NCI-H345 (cell line): ENCODE measurements around the gene ZNF217.
"Not testable (repeated sequence)": the region's sequence is repeated elsewhere in the genome, so short reads cannot be mapped to it uniquely, and the experiment has no call there.

Experiments
- DNase-seq: peaks from one replicate; lab custom pipeline; 2025; lab: John Stamatoyannopoulos, UW

ZNF217 gene

DNA sequence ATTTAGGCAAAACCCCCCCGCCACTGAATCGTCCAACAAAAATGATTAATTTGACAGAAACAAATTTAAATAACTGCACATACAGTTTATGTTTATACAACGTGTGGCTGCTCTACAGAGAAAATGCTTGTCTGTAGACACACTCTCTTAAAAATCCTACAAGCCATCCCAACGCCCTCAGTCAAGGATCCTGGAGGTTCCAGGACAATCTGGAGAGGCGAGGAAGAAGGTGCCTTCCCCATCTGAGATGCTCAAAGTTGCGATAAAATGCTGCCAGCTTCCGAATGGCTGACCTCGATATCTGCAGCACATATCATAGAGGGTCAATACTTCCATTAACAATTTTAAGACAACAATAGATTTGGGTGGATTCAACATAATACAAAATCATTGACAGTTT is 25.3 kb downstream of the ZNF217 start:
- DNase-seq = no peak

DNA sequence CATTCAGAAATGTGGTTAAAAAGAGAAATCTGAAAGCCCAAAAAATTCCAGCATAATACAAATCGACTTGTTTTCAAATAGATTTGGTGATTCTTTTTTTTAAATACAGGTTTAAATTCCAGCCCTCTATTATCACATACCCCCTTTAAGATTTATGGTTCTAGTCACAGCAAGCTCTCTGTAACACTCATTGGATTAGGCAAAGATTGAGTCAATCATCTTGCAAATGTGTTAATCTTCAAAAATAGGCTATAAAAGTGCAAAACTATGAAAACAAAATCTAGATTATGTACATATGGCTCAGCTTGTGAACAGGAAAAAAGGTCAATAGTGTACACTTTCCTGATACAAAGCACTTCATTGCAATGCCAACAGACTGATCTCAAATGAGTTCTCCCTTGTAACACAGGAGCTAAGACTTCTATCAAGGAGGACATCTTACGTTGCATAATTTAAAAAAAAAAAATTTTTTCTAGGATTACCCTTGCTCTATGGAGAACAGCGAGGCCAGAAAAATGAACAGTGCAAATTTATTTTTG is 26.2 kb downstream of the ZNF217 start:
- no peak for DNase-seq

DNA sequence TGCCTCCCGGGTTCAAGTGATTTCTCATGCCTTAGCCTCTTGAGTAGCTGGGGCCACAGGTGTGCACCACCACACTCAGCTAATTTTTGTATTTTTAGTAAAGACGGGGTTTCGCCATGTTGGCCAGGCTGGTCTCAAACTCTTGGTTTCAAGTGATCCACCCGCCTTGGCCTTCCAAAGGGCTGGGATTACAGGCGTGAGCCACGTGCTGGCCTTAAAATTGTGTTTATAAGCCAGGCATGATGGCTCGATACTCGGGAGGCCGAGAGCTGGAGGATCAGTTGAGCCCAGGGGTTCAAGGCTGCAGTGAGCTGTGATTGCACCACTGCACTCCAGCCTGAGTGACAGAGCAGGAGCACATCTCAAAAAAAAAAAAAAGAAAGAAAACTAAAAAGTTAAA is 27.0 kb downstream of the ZNF217 start:
- DNase-seq = not testable (repeated sequence)

DNA sequence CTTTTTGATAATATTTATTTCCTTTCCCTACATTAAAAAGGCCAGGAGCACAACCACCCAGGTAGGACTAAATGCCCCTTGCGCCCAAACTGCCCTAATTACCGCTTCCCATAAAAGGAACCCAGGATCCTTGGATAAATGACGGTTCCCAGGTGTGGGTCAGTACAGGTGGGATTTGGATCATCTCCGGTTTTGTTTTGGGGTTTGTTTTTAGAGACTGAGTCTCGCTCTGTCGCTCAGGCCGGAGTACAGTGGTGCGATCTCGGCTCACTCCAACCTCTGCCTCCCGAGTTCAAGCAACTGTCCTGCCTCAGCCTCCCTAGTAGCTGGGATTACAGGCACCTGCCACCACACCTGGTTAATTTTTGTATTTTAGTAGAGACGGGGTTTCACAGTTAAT is 28.4 kb downstream of the ZNF217 start:
- DNase-seq = no peak

DNA sequence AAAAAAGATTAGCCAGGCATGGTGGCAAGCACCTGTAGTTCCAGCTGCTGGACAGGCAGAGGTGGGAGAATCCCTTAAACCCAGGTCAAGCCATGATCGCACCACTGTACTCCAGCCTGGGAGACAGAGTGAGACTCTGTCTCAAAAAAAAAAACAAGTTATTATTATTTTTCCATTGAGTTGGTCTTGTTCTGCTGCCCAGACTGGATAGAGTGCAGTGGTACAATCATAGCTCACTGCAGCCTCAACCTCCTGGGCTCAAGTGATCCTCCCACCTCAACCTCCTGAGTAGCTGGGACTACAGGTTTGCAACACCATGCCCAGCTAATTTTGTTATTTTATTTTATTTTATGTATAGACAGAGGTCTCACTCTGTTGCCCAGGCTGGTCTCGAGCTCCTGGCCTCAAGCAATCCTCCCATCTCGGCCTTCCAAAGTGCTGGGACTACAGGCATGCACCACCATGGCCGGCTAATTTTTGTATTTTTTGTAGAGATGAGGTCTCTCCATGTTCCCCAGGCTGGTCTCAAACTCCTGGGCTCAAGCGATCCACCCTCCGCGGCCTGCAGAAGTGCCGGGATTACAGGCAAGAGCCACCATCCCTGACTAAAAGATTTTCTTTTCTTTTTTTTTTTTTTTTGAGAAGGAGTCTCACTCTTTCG is 31.4 kb downstream of the ZNF217 start:
- not testable (repeated sequence) for DNase-seq

DNA sequence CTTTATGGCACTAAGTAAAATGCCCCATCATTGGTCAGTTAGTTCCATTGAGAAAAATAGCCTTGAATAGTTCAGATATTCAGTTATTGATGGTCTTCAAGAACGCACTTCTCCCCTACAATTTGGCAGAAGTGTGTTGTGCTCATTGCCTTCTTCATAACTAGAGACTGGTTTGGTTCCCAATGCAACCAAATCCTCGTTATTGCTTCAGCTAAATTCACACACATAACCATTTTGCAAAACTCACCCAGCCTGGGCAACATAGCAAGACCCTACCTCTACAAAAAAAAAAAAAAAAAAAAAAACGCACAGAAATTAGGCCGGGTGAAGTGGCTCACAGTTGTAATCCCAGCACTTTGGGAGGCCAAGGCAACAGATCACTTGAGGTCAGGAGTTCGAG is 32.1 kb downstream of the ZNF217 start:
- DNase-seq = no peak

DNA sequence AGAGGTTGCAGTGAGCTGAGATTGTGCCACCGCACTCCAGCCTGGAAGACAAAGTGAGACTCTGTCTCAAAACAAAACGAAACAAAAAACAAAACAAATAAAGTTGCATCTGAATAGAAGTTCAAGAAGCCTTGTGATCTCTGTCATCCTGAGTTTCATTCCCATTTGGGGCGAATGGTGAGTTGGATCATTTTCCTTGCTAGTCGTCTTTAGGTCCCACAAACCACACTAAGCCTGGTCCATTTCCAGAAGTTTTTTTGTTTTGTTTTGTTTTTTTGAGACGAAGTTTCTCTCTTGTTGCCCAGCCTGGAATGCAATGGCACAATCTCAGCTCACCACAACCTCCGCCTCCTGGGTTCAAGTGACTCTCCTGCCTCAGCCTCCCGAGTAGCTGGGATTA is 33.8 kb downstream of the ZNF217 start:
- DNase-seq = no peak

DNA sequence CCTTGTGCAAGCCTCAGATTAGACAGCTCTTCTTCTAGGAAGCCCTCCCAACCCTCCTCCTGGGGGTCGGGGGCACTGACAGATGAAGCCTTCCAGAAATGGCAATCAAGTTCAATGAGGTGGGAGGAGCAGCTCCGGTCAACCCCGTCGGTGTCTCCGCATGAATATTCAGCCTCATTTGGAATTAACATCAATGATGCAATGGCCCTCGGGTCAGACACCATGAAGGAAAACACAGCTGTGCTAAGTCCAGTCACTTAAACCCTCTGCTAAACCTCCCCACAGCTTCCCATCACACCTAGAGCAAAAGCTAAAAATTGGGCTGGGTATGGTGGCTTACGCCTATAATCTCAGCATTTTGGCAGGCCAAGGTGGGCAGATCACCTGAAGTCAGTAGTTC is 36.5 kb downstream of the ZNF217 start:
- DNase-seq = no peak

DNA sequence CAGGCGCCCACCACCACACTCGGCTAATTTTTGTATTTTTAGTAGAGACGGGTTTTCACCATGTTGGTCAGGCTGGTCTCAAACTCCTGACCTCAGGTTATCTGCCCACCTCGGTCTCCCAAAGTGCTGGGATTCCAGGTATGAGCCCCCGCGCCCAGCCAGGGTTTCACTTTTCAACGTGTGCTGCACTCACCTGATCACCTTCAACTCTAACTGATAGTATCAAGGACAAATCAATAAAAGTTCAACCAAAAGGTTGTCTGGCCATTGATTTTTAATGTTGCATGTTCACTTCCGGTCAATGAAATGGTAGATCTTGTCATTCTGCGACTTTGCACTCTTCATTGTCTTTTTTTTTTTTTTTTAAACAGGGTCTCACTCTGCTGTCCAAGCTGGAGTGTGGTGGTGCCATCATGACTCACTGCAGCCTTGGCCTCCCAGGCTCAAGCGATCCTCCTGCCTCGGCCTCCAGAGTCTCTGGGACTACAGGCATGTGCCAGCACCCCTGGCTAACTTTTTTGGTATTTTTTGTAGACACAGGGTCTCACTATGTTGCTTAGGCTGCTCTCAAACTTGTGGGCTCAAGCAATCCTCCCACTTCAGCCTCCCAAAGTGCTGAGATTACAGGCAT is 37.3 kb downstream of the ZNF217 start:
- no peak for DNase-seq

DNA sequence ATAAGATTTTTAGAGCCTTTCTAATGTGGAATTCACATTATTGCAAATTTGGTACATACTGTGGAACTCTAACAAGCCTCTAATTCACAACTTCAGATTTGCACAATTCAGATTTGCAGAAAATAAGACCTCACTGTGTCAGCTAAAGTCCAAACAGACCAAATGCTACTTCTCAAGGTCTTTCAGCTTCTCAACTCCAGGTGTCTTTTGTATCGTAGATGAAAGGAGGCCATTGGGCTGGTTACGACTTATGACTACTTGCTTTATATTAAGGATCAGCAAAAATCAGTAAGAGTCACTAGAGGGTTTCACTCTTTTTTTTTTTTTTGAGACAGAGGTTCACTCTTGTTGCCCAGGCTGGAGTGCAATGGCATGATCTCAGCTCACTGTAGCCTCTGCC is 37.8 kb downstream of the ZNF217 start:
- no peak for DNase-seq

DNA sequence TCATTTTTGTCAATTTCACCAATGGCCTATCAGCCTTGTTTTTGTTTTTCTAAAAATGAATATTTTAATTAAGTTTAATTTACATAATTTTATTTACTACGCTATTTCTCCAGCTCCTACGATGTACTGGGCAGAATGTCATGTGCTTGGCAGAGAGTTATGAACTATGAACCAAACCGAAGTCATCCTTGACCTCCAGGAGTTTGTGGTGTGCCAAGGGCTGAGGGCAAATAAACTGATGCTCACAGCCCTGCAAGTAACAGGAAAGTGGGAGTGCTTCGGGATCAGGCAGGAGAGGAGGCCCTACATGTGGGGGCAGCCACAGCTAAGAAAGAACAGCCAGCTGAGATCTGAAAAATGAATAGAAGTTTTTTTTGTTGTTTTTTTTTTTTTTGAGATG is 38.6 kb downstream of the ZNF217 start:
- no peak for DNase-seq

DNA sequence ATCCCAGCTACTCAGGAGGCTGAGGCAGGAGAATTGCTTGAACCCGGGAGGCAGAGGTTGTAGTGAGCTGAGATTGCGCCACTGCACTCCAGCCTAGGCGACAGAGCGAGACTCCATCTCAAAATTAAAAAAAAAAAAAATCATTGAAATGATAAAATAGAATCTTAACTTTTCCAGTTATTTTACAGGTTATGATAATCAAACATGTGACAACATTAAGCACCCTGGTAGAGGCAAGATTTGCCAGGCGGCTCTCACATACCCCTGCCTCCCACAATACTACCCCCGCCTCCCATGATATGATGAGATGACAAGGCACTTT is 41.1 kb downstream of the ZNF217 start:
- not testable (repeated sequence) for DNase-seq

DNA sequence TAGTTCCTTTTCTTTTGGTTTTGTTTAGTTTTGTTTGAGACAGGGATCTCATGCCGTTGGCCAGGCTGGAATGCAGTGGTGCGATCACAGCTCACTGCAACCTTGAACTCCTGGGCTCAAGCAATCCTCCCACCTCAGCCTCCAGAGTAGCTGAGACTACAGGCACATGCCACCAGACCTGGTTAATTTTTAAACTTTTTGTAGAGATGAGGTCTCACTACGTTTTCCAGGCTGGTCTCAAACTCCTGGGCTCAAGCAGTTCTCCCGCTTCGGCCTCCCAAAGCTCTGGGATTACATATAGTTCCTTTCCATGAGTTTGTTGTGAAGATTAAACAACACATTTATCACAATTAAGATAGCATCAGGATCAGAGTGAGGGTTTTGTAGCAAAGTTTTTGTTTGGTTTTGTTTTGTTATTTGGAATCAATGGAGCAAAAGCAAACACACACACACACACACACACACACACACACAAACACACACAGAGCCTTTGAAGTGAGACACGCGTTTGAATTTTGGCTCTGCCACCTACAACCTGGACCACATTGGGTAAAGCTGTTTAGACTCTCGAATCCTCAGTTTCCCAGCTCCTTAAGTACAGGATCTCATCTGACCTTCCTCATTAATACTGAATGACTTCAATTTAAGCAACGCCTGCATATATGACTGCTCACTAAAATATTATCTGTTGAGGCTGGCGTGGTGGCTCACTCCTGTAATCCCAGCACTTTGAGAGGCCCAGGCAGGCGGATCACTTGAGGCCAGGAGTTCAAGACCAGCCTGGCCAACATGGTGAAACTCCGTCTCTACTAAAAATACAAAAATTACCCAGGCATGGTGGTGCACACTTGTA is 41.7 kb downstream of the ZNF217 start:
- DNase-seq = not testable (repeated sequence)

DNA sequence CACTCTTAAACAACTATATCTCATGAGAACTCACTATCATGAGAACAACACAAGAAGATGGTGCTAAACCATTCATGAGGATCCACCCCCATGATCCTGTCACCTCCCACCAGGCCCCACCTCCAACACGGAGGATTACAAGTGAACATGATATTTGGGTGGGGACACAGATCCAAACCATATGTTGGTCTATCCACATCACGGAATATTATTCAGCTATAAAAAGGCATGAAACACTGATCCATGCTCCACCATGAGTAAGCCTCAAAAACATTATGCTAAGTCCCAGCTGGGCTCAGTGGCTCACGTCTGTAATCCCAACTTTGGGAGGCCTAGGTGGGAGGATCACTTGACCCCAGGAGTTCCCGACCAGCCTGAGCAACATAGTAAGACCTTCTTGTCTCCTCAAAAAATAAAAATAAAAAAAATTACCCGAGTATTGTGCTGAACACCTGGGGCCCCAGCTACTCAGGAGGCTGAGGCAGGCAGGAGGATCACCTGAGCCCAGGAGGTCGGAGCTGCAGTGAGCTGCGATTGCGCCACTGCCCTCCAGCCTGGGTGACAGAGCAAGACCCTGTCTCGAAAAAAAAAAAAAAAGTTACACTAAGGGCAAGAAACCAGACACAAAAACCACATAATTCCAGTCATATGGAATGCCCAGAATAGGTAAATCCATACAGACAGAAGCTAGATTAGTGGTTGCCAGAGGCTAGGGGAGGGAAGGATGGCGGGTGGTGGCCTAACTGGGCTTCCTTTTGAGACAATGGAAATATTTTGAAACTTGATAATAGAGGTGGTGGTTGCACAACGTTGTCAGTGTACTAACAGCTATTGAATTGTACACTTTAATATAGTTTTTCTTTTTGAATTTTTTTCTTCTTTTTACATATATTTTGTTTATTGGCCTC is 43.1 kb downstream of the ZNF217 start:
- DNase-seq = no peak

DNA sequence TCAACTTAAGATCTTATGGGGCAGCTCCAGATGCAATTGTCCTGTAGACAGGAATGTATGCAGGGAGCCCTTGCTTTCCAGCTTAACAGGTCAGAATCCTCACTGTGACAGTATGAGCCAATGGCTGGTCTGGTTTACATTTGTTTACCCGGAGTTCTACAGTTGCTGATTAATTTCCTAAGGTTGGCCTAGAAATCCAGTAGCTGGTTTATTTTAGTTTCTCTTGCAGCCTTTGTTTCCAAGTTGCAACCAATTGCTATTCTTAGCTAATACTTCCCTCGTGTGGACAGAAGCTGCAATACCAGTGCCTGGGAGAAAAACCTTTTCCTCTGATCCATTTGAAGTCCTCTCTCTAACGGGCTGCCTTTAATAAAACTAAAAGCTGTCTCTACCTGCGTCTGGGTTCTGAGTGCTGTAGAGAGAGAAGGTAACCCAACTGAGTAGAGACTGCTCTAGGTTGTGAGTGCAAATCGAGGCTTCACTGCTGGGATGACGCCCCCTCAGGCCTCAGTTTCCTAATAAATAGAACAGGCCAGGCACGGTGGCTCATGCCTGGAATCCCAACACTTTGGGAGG is 45.9 kb downstream of the ZNF217 start:
- peak; percentile 61 for DNase-seq

DNA sequence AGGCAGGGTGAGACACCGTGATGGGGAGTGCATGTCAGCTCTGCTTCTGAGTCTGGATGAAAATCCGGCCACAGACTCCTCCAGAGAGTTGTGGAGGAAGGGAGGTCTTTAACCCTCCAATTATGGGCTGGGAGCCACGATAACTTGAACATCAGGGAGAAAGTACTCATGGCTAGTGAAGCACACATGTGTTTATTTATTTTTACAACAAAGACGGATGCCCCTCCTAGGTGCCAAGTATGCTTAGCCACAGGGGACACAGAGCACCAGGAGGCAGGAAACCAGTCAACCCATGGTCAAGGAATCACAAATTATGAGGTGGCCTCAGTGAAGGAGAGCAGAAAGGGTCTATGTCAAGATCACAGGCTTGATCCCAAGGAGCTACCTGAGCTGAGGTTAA is 54.1 kb downstream of the ZNF217 start:
- DNase-seq = no peak

DNA sequence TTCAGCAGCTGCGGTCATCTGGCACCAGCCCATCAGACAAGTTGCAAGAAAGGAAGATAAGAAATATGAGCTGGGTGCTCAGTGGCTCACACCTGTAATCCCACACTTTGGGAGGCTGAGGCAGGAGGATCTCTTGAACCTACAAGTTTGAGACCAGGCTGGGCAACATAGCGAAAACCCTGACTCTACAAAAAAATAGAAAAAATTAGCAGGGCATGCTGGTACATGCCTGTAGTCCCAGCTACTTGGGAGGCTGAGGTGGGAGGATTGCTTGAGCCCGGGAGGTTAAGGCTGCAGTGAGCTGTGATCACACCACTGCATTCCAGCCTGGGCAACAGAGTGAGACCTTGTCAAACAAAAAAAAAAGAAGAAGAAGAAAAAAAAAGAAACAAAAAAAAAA is 57.3 kb downstream of the ZNF217 start:
- not testable (repeated sequence) for DNase-seq

DNA sequence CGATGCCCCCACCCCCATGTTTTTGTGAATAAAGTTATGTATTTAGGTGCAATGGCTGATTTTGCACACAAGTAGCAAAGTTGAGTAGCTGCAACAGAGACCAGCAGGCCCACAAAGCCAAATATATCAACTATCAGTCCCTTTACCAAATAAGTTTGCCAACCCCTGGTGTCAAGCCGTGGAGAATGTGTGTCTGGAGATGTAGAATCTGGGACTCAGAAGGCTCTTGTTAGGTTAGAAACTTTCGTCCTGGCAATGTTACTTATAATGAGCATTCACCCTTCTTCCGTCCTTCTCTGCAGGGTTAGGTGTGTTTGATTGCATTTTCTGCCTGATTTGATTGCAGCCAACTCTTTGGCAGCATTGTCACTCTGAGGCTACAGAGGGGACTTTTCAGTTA is 57.8 kb downstream of the ZNF217 start:
- no peak for DNase-seq

DNA sequence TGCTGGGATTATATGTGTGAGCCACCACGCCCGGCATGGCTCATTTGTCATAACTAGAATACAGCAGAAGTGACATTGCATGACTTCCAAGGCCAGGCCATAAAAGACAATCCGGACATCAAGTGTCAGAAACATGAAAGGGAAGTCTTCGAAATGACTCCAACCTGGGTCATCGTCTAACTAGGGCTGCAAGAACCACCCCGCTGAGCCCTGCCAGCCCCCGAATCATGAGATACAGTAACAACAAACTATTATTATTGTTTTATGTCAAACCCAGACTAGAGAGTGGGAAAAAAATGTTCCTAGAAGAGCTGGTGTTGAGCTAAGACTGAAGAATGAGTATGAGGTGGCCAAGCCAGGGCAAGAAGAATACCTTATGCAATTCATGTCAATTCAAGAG is 59.6 kb downstream of the ZNF217 start:
- DNase-seq = no peak

DNA sequence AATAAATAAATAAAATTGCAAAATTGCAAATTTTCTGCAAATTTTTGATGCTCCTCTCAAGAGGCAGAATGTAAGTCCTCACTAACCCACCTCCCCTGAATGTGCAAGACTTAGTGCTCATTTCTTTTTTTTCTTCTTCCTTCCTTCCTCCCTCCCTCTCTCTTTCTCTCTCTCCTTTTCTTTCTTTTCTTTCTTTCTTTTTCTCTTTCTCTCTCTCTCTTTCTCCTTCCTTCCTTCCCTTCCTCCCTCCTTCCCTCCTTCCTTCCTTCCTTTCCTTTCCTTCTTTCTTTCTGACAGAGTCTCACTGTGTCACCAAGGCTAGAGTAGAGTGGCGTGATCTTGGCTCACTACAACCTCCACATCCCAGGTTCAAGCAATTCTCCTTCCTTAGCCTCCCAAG is 60.1 kb downstream of the ZNF217 start:
- DNase-seq = no peak

DNA sequence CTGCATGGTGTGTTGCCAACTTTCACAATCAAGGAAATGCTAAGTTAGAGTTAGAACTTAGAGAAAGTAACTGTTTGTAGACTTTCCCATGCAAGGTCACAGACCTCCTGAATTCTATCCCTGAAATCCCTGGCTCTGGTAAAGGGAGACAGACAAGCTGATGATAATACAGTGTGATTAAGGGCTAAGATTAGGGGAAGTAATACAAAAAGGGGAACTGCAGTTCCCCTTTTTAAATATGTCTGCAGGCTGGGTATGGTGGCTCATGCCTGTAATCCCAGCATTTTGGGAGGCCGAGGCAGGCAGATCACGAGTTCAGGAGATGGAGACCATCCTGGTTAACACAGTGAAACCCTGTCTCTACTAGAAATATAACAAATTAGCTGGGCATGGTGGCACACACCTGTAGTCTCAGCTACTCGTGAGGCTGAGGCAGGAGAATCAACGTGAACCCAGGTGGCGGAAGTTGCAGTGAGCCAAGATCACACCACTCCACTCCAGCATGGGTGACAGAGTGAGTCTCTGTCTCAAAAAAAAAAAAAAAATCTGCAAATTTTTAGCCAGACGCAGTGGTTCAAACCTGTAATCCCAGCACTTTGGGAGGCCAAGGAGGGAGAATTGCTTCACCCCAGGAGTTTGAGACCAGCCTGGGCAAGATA is 60.9 kb downstream of the ZNF217 start:
- DNase-seq = not testable (repeated sequence)
